GM21360 (cell line): ENCODE data around the gene CADM1.

Source experiments
- ATAC-seq: cut with Tn5 transposase; IDR thresholded peaks from one replicate; pipeline ENCODE4 v1.9.1; 2021; ENCODE audit warnings: mild to moderate bottlenecking, moderate library complexity; ENCODE audit not compliant: unreplicated experiment

The CADM1 gene

DNA sequence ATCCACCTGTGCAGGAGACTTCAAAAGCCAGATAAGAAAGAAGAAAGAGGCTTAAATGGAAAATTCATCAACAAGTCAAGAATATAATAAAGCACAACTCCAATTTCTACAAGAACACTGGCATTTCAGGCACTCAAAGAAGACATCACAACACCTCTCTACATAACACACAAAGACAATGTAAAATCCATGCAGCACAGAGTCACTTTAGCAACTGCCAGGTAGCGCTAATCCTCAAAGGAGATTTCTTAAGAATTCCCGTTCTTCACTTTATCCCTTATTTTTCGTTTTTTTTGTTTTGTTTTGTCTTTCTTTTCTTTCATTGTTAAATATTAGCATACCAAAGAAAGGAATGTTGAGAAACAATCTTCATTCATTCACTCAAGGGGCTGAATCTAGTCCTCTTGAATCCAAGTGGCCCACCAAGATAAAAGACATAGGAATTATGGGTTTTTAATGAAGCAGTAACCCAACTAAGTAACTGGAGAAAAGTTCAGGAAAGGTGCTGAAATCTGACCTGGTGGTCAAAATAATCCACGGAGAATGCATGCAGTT, 95.0 kb downstream of the CADM1 start:
- ATAC-seq = no peak

DNA sequence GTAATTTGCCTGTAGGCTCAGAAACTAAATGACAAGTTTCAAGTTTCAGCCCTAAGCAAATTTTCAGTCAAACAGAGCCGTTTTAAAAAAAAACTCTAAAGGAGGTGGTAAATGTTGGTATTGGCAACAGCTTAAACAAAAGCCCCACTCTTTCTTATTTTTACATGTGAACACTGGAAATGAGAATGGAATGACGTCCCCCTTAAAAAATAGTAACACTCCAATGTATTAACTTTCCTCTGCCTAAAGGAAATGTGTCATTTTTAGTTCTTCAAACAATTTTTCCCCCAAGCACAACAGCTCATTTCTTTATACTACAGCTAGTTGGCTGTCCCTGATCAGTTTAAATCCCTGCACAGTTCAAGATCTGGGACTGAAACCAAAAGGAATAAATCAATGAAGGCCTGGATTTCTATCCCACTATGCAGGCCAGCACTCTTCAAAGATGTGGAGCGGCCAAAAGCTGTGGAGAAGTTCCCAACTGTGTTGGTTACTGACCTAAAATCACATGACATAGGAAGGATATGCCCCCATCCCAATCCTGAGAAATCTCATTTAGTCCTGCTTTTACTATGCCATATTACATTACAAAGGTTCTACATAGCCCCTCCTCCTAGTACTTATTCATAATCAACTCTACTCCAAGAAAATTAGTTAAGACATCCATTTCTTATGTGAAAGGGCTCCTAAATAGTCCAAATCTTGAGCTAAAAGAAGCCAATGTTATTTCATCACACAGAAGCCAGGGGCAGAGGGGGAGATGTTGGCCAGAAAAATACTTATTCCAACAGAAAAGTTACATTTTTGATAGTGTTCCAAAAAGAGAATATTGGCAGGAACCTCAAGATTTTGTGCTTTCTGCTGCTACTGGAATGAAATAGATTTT, 95.9 kb downstream of the CADM1 start:
- no peak for ATAC-seq

DNA sequence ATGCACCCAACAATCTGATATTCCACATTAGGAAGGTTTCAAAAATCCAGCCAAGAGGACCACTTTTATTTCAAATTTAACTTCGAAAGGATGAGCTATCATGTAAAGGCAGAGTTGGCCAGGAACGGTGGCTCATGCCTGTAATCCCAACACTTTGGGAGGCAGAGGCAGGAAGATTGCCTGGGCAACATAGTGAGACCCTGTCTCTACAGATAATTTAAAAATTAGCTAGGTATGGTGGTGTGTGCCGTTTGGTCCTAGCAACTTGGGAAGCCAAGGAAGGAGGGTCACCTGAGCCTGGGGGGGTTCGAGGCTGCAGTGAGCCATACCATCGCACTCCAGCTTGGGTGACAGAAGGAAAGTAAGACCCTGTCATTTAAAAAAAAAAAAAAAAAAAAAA, 96.7 kb downstream of the CADM1 start:
- no peak for ATAC-seq

DNA sequence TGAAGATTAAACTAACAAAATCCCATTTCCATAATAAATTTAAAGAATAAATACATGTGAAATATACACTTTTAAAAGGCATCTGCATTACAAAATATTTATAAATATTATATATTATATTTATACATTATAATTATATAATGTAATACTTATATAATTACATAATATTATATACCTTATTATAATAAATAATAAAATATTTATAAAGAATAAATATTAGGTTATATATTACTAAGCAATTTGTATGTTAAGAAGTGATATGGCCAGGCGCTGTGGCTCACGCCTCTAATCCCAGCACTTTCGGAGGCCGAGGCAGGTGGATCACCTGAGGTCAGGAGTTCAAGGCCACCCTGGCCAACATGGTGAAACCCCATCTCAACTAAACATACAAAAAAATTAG, 97.8 kb downstream of the CADM1 start:
- ATAC-seq = no peak

DNA sequence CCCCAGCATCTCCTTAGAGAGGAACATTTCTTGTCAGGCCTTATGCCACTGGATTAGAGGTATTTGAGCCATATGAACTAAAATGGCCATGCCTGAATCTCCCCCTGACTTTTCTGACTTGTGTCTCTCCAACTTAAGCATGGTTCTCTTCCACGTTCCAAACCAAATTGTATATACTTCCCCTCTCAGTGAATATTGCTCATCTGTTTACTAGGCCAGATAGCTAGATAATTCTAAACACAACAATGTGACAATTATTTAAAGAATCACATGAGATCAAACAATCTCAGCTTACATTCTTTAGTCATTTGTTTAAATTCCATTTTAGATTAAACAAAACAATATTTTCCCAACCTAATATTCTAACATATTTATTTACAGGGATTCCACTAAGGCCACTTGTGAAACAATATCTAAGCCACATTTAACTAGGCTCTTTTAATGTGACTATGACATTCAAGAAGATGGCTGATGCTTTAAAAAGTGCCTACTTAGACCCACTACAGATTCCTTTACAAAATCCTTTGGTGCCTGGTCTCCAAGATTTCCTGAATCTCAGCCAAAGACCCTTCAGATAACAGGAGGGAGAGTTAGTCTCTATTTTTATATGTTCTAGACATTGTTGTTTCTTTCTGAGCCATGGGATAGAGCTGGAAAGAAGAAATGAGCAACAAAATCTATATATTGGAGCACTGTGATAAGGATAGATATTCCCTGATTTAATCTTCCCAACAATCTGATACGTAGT, 105.7 kb downstream of the CADM1 start:
- no peak for ATAC-seq

DNA sequence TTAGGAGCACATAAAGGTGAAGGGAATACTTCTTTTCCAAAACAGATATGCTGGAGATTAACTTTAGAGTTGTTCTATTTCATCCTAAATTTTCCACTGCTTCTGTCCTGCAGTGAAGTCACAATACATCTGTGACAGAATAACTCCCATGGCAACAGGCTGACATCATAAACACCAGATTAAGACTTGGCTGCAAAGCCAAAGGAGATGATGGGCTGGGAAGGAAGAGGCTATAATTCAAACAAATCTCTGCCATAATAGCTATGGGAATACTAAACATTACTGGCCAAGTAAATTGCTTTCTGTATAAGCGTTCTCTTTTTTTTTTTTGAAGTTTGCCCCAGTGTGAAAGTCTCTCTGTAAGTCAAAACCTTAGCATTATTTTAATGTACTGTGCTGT, 107.7 kb downstream of the CADM1 start:
- ATAC-seq = no peak

DNA sequence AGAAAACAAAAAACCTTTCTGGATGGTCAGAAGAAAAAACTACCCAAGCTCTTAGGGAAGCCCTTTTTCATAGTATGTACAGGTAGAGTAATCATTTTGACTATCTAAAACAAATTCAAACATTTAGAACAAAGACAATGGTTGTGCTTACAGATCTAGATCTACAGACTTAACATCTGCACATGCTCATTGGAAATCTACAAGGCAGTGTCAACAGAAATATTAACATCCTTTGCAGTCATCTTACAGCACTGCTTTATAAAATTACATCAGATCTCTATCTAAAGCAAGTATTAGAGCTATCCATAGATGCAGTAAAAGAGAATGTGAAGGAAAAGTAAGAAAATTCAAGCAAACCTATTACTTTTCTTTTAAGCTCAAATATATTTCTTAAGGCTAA, 110.3 kb downstream of the CADM1 start:
- no peak for ATAC-seq

DNA sequence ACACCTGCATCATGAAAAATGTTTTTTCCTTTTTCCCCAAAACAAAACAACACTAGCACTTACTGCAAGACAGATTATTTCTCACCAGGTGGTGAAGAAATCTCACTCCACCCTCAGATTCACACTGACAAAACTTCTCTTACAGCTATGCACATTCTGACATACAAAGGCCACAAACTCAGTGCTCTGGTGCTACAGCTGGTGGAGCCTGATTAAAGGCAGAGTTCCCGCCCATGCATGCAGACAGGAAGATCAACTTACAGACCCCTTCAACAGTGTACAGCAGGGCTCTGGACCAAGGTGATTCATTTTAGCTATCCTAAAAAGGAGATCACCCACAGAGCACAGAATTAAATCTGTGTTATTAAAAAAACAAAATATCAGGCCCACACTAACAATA, 112.6 kb downstream of the CADM1 start:
- ATAC-seq = no peak

DNA sequence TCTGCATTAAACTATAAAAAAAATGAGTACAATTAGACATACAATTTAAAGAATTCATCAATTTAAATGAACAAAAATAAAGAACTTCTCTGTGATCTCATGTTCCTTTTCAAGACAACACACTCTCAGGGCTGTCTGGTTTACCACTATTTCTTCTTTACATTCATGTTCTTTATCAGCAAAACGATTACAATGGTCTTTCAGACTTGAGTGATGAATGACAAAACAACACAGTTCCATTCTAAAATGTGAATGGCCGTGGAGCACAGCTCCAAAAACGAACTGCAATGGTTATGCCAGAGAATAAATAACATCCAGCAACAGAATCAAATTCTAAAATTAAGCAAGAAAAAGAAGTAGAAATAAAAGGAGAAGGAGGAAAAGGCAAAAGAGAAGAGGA, 113.1 kb downstream of the CADM1 start:
- no peak for ATAC-seq

DNA sequence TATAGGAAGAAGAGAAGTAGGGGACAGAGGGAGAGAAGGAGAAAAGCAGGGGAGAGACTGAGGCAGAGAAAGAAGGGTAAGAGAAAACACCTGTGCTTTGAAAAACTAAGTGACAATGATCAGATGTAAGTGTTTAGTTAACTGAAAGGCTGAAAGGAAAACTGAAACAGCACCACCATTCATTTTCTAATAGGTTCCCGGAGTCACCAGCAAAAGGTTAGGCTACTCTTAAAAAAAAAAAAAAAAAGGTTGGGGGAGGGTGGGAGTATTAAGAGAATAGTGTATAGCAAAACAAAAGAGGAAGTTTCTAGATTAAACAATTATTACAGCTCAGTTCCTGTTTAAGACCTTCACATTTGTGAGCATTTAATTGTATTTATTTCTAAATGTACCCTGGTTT, 113.8 kb downstream of the CADM1 start:
- no peak for ATAC-seq

DNA sequence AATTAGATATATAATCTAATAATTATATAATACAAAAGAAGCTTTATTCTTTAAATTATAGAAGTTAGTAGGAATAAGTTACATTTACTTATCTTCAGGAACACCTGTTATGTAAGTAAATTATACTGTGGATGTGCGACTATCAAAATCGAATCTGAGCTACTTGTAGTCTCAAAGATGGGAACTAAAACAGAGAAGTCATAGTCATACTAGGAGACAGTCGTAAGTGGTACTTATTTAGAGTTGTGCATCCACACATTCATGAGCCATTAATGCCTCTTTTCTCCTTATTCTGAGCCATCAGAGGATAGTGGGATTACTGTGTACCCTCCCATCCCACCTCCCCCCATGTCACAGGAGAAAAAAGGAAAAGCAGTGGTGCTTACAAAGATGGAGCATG, 114.4 kb downstream of the CADM1 start:
- no peak for ATAC-seq

DNA sequence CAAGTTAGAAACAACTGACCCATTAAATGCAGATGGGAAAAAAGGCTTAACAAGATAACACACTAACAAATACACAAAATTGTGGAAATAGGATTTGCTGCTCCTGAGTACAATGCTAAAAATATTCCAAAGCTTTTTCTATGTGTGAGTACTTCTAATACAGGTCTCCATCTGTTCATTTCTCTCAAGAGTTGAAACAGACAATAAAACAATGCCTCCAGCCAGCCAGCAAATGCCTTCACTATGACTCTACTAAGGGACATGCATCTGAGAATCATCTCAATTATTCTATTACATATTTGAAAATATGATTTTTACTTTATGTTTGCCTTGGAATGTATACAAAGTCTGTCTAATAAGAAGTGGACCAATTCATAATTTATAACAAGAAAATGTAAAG, 119.0 kb downstream of the CADM1 start:
- ATAC-seq = no peak

DNA sequence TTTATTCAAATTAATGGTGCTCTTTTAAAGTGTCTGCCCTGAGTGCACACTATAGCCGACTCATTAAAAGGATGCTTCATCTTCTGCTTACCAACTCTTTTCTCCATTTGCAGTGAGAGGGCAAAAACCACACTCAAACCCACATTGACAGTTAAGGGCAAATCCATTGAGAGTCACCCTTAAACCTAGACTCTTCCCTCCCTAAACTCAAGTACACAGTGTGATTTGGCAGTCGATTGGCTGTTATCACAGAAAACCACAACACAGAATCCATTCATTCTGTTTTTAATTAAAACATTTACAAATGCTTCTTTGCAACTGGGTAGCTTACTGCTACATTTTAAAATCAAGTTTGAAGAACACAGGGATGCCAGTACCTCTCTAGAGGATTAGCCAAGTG, 120.0 kb downstream of the CADM1 start:
- no peak for ATAC-seq

DNA sequence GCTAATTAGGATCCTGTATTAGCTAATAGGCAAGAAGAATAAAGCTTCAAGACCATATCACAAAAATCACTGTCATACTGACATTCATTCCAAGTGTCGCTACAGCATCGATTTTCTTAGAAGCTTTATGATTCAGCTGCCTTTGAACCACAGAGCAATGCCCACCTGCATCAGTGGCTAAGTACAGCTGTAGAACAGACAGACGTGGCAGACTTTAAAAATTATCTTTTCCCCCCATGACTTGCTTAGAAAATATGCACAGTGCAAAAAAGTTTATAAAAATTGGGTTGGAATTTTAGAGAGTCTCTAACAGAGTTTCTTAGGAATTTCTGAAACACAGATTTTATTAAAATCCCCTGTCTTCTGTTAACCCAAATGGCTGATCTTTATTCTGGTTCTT, 120.8 kb downstream of the CADM1 start:
- ATAC-seq = no peak

DNA sequence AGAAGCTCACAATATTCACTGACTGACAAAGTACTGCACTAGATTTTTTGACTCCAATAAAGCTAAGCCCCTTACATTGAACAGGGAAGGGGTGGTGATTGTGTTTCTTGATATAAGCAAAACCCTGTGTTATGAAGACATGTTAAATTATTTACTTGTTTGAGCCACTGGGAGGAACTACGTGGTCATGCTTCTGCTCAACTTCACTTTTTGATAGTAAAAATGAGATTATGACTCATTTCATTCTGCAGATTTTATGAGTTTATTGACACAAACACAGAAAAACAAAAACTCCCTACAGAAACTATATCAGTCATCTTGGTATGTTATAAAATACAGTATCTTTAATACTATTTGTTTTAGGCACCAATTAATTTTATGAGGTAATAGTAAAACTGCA, 124.7 kb downstream of the CADM1 start:
- no peak for ATAC-seq

DNA sequence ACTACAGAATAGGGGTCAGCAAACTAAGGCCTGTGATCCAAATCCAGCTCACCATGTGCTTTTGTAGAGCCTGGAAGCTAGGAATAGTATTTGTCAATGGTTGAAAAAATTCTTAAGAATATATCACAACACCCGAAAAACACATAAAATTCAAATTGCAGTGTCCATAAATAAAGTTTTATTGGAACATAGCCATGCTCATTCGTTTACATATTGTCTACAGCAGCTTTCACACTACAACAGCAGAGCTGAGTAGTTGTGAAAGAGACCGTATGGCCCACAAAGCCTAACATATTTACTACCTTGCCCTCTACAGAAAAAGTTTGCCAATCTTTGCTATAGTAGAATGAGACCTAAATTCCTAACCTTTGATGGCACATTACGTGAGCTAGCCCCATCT, 125.7 kb downstream of the CADM1 start:
- ATAC-seq = no peak

DNA sequence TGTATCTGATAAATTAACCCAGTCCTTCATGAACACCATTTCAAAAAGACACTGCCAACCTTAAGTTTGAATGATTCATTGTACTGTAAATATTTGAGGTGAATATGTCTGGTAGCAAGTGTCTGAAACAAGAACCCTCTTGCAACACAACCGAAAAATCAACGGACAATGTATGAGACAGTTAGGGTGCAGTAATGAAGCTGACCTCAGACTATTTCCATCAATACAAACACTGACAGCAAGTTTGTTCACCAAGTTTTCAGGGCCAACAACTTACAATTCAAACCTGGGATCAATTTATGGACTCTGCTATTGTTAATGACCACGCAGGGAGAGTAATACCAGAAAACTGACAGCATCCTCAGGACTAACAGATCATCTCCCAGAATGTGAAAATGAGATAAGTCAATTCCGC, 126.3 kb downstream of the CADM1 start:
- no peak for ATAC-seq

DNA sequence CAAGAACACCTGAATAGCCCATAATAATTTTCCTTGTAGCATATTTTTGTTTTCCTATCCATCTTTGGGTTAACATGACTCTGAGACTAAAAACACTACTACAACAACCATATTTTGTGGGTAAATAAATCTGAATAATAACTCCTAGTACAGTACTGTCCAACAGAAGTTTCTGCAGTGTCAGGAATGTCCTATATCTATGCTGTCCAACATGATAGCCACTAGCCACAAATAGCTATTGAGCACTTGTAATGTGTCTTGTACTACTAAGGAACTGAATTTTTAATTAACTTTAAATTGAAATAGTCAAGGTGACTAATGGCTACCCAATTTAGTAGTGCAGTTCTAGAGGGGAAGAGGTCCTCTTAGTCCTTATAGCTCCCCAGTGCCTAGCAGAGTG, 135.6 kb downstream of the CADM1 start:
- ATAC-seq = no peak

DNA sequence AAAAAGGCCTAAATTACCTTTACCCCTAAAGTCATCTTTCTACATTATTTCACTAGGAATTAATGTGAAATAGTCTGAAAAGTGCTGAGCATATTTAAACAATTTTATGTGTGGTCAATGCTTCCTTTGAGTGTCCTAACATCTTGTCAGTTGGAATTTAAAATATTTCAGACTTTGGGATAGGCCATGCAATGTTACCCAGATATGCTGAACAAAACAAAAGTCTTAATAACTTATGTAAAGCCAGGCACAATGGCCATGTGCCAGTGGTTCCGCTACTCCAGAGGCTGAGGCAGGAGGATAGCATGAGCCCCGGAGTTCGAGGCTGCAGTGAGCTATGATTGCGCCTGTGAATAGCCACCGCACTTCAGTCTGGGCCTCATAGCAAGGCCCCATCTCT, 137.4 kb downstream of the CADM1 start:
- ATAC-seq = no peak

DNA sequence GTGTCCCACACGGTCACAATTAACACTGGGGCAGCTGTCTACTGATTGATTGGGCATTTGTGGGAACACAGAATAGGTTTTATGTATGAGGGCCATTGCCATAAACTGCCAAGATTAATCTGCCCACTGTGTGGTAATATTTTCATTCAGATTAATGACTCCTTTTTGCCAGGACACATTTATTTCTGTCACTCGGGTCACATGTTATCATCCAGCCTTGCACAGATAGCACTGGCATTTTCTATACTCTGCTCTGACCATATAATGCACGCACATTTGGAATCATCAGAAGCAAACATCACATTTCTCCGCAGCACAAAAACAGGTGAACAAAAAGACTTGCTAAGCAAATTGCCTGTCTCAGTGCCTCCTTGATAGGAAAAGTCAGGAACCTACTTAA, 138.3 kb downstream of the CADM1 start:
- no peak for ATAC-seq

DNA sequence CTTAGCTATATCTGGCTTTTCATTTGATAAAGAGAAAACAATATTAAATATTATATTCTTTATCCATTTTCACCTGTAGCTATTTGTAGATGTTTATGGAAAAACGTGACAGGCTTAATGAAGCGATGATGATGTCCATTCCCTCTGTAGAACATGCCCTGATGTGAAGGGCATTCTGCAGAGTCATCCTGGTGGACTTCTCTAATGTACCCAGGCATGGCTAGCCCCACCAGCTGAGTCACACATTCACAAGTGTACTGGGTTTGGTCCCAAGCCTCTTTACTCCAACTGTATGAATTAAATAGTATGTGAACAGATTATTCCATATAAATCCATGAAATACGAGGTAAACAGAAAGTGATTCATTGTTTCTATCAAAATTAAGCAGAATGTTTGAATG, 139.3 kb downstream of the CADM1 start:
- no peak for ATAC-seq

DNA sequence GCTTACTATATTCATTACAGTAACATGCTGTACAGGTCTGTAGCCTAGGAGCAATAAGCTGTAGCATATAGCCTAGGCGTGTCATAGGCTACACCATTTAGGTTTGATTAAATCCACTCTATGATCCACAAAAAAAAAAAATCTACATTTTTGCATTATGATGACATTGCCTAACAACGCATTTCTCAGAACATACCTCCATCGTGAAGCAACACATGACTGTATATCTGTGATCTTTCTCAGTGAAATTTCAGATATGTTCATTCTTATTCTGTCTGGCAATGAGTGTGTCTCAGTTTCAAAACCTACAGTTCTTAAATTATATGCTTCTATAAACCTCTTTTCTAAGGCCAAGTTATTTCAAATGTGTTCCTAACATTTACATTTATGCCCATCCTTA, 140.3 kb downstream of the CADM1 start:
- no peak for ATAC-seq
